Measurements from ENCODE around the gene STARD8.

- TF ChIP-seq EZH2phosphoT487 (IDR thresholded peaks at IDR 0.05; ENCODE audit: borderline replicate concordance, low read length) (no peak), EZH2 (IDR thresholded peaks at IDR 0.05; ENCODE audit: low read length, unreplicated experiment) (no peak), CTCF (conservative IDR thresholded peaks at IDR 0.05; ENCODE audit: low read depth, low read length) (no peak)
Measured at GRCh38 chrX:68659786-68660185, 12.3 kb downstream of the STARD8 start.

All from PC-3 (cell line).